CD14-positive monocyte (primary cell): ENCODE measurements around the gene ITGA2. TPM values are rescaled to one million over a fixed set of nuclear protein-coding genes. Genes with fewer than 3 reads are reported as not detected.

ENCODE experiments used
- DNase-seq, 3 donors: peaks; one replicate each; pipeline ENCODE4 v3.0.0-alpha.2; 2011 to 2022
- H2AFZ ChIP-seq: 2 replicates; pipeline ENCODE4 v1.6.0; 2012; ENCODE audit warnings: mild to moderate bottlenecking, low read depth, low read length, inconsistent platforms; ENCODE audit not compliant: insufficient read depth, poor library complexity, severe bottlenecking
- H3K27ac ChIP-seq, 2 donors: 1 replicate in 1 of 2; 2 replicates in 1 of 2; pipeline ENCODE4 v1.5.1; 2012 to 2013; ENCODE audit warnings: low read length in 2 of 2, control low read depth in 1 of 2, inconsistent platforms in 1 of 2, low read depth in 1 of 2, mild to moderate bottlenecking in 1 of 2
- H3K27me3 ChIP-seq, 2 donors: one replicate each; pipeline versions ENCODE4 v1.6.0 to v1.6.1; 2011 to 2013; ENCODE audit warnings: low read length in 2 of 2; ENCODE audit not compliant: control insufficient read depth in 2 of 2, insufficient read depth in 2 of 2
- H3K36me3 ChIP-seq, 2 donors: replicated peaks in 1 of 2; 1 replicate in 1 of 2; 2 replicates in 1 of 2; pipeline versions ENCODE4 v1.5.1 to v1.6.1; 2012 to 2013; ENCODE audit warnings: low read length in 2 of 2, control low read depth in 1 of 2, inconsistent platforms in 1 of 2, mild to moderate bottlenecking in 1 of 2; ENCODE audit not compliant: insufficient read depth in 2 of 2, control insufficient read depth in 1 of 2
- H3K4me1 ChIP-seq, 2 donors: 1 replicate in 1 of 2; 2 replicates in 1 of 2; pipeline versions ENCODE4 v1.5.1 to v1.6.1; 2012 to 2013; ENCODE audit warnings: low read length in 2 of 2, control low read depth in 1 of 2, inconsistent platforms in 1 of 2, mild to moderate bottlenecking in 1 of 2, moderate library complexity in 1 of 2; ENCODE audit not compliant: insufficient read depth in 2 of 2, control insufficient read depth in 1 of 2
- H3K4me2 ChIP-seq: replicated peaks from 2 replicates; pipeline ENCODE3; 2012; ENCODE audit warnings: low read length, moderate library complexity, mild to moderate bottlenecking; ENCODE audit not compliant: poor library complexity, severe bottlenecking; ENCODE audit errors: extremely low read depth
- H3K4me3 ChIP-seq, 3 experiments: fragments of 200-600 bp in 1 of 3; sonication (generic) in 1 of 3; replicated peaks in 1 of 3; 1 replicate in 2 of 3; 2 replicates in 1 of 3; pipeline ENCODE4 v1.5.1; 2011 to 2013; ENCODE audit warnings: low read length in 3 of 3, mild to moderate bottlenecking in 3 of 3, control low read depth in 2 of 3, low read depth in 2 of 3, inconsistent platforms in 1 of 3, moderate library complexity in 1 of 3
- H3K79me2 ChIP-seq: 2 replicates; pipeline ENCODE4 v1.6.0; 2012; ENCODE audit warnings: mild to moderate bottlenecking, control low read depth, inconsistent platforms, low read length, moderate library complexity; ENCODE audit not compliant: insufficient read depth
- H3K9ac ChIP-seq: 2 replicates; pipeline ENCODE4 v1.6.0; 2017; ENCODE audit warnings: low read length, mild to moderate bottlenecking; ENCODE audit not compliant: insufficient read depth, poor library complexity, severe bottlenecking
- H3K9me3 ChIP-seq, 2 donors: replicated peaks in 1 of 2; 1 replicate in 1 of 2; 2 replicates in 1 of 2; pipeline versions ENCODE4 v1.5.1 to v1.6.1; 2012 to 2013; ENCODE audit warnings: low read length in 2 of 2, control low read depth in 1 of 2; ENCODE audit not compliant: control insufficient read depth in 1 of 2, insufficient read depth in 1 of 2
- H4K20me1 ChIP-seq: 2 replicates; pipeline ENCODE4 v1.6.0; 2012; ENCODE audit warnings: mild to moderate bottlenecking, low read length, control low read depth, moderate library complexity; ENCODE audit not compliant: insufficient read depth
- H3K27ac Mint-ChIP-seq, 7 donors: one replicate each; pipeline ENCODE4 v1.8.0; 2020; ENCODE audit warnings: mild to moderate bottlenecking in 7 of 7, mixed read lengths in 7 of 7, moderate library complexity in 6 of 7, inconsistent platforms in 2 of 7
- H3K27me3 Mint-ChIP-seq, 3 donors: one replicate each; pipeline ENCODE4 v1.8.0; 2021 to 2022; ENCODE audit warnings: low read depth in 3 of 3, mild to moderate bottlenecking in 3 of 3, mixed read lengths in 3 of 3, moderate library complexity in 3 of 3, inconsistent platforms in 1 of 3
- H3K36me3 Mint-ChIP-seq, 2 donors: one replicate each; pipeline ENCODE4 v1.8.0; 2020; ENCODE audit warnings: mixed read lengths in 2 of 2, inconsistent platforms in 1 of 2, mild to moderate bottlenecking in 1 of 2
- H3K4me1 Mint-ChIP-seq: one replicate; pipeline ENCODE4 v1.8.0; 2020; ENCODE audit warnings: mild to moderate bottlenecking, mixed read lengths
- H3K4me3 Mint-ChIP-seq, 2 donors: one replicate each; pipeline ENCODE4 v1.8.0; 2020; ENCODE audit warnings: mild to moderate bottlenecking in 2 of 2, mixed read lengths in 2 of 2, moderate library complexity in 1 of 2
- H3K9me3 Mint-ChIP-seq, 7 donors: one replicate each; pipeline ENCODE4 v1.8.0; 2020 to 2022; ENCODE audit warnings: mixed read lengths in 7 of 7, mild to moderate bottlenecking in 6 of 7, moderate library complexity in 6 of 7, inconsistent platforms in 2 of 7
- CTCF ChIP-seq: fragments of 200-600 bp; IDR thresholded peaks from one replicate; pipeline ENCODE4 v1.8.0; 2022; ENCODE audit warnings: antibody characterized with exemption, mild to moderate bottlenecking
- WGBS: methylation state at CpG from one replicate; pipeline ENCODE4 v1.1.5; 2013; ENCODE audit warnings: missing lambda C conversion rate; ENCODE audit not compliant: insufficient coverage; 5-methylcytosine and 5-hydroxymethylcytosine counted together
- intact Hi-C, 2 donors: fragments of 100-400 bp; cut with micrococcal nuclease; formaldehyde crosslinking; loops; one replicate each; pipeline versions ENCODE4 v1.15.0 to v1.15.1; 2023
- polyA plus RNA-seq, 3 donors: library from polyadenylated mRNA; depleted of rRNA in 1 of 3; unstranded in 2 of 3; stranded (reverse) in 1 of 3; fragments of 300-500 nt in 2 of 3; fragments of >200 nt in 1 of 3; fragmentation: Illumina TruSeq in 2 of 3; gene quantifications; 1 replicate in 2 of 3; 2 replicates in 1 of 3; pipeline ENCODE4 v1.2.3, GENCODE V29; 2012 to 2021

ITGA2 gene
- polyA plus RNA-seq, 3 donors: not detected

GRCh38 chr5:53001541-53001940 lies 12.4 kb downstream of the ITGA2 start:
- intact Hi-C loops: no loop called here
- H3K36me3 Mint-ChIP-seq: no peaks in the 10 kb centered on the region
- Histone ChIP-seq H3K27me3 (no peaks in the 10 kb centered on the region), H3K36me3 (no peaks in the 10 kb centered on the region), H3K27ac (no peak overlapping the region), H3K4me1 (no peaks in the 10 kb centered on the region), H4K20me1 (no peaks in the 10 kb centered on the region), H3K4me2 (no peak overlapping the region), H3K79me2 (no peaks in the 10 kb centered on the region), H2AFZ (no peak overlapping the region), H3K9me3 (no peaks in the 10 kb centered on the region), H3K4me3 (no peak overlapping the region), H3K9ac (no peak overlapping the region)
- DNase-seq: no peak
- no peak overlapping the region for H3K4me3 Mint-ChIP-seq
- TF ChIP-seq CTCF: no peak
- no peaks in the 10 kb centered on the region for H3K9me3 Mint-ChIP-seq
- 100% methylated on average over 2 of the region's 4 CpGs for WGBS
- H3K27me3 Mint-ChIP-seq: peaks cover 0 to 1% (median 0%) of the 10 kb centered on the region in 3 donors
- peaks cover 1% of the 10 kb centered on the region for H3K4me1 Mint-ChIP-seq
- no peak overlapping the region for H3K27ac Mint-ChIP-seq

GRCh38 chr5:53002491-53002890 lies 13.3 kb downstream of the ITGA2 start:
- no peak overlapping the region for H3K4me2 ChIP-seq
- no peak for TF ChIP-seq CTCF
- intact Hi-C loops: no loop called here
- Mint-ChIP-seq H3K27ac (no peak overlapping the region), H3K9me3 (no peaks in the 10 kb centered on the region), H3K27me3 (peaks cover 0 to 1% (median 0%) of the 10 kb centered on the region in 3 donors), H3K36me3 (no peaks in the 10 kb centered on the region), H3K4me3 (no peak overlapping the region), H3K4me1 (peaks cover 8% of the 10 kb centered on the region)
- H3K27ac ChIP-seq: no peak overlapping the region
- no peak overlapping the region for H2AFZ ChIP-seq
- no peaks in the 10 kb centered on the region for H3K79me2 ChIP-seq
- H3K9me3 ChIP-seq: no peaks in the 10 kb centered on the region
- no peak overlapping the region for H3K4me3 ChIP-seq
- H3K4me1 ChIP-seq: no peaks in the 10 kb centered on the region
- no peak overlapping the region for H3K9ac ChIP-seq
- WGBS: no CpG with 5 or more reads among the region's 1 CpG
- H3K36me3 ChIP-seq: no peaks in the 10 kb centered on the region
- no peaks in the 10 kb centered on the region for H4K20me1 ChIP-seq
- no peaks in the 10 kb centered on the region for H3K27me3 ChIP-seq
- no peak for DNase-seq
